ENCODE data around the gene HEATR9. TPM values are rescaled to one million over a fixed set of nuclear protein-coding genes. Genes with fewer than 3 reads are reported as not detected.

The HEATR9 gene
- total and polyA plus RNA-seq, 4 donors: 0.08 TPM; not detected in 3

DNA sequence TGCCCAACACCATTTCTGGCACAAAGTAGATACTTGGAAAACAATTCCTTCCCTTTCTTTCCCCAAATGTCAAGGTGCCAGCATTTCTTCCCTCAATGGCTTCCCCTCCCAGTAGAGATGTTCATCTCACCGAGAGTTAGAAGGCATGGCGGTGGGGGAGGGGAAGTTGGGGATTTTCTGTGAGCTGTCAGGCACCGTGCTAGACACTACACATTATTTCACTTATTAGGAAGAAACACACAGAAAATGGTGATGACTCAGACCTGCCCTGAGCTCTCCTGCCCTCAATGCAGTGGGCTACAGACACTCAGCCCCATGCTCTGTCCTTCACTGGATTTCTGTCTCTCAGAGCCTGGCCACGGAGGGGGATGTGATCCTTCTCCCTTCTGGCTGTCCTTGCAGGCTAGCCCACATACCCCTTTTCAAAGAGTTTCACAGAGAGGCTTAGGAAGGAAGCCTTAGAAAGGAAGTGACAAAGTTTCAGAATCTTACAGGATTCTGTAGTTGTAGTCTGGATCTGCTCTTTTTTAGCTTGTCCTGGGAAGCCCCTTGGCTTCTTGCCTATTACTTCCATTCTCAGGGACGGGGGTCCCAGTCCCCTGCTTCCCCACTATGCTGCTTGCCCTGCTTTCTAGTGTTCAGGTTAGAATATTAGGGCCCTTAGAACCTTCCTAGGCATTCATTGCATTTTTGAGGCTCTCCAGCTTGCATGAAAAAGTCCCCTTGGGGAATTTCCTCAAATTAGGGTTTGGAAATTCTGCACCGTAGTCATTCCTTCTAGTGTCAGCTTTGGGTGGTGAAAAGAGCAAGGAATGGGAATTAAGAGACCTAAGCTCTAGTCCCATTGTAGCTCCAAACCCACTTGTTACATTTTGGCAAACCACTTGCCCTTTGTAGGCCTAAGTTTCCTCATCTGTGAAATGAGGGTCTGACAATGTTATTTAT is 23.7 kb upstream of the HEATR9 start:
- Histone ChIP-seq H3K9me3 (ENCODE audit: control insufficient read depth in 4 of 4, low read length in 3 of 4) (no peaks in the 10 kb centered on the region), H3K27me3 (ENCODE audit: control insufficient read depth in 4 of 4, insufficient read depth in 4 of 4, low read length in 3 of 4) (no peaks in the 10 kb centered on the region), H3K4me1 (ENCODE audit: control insufficient read depth in 4 of 4, insufficient read depth in 4 of 4, low read length in 3 of 4) (peaks cover 0 to 6% (median 1%) of the 10 kb centered on the region in 4 donors), H3K4me3 (ENCODE audit: low read depth in 1 of 3, low read length in 3 of 3) (no peak overlapping the region), H3K9ac (ENCODE audit: low read depth in 1 of 2, low read length in 2 of 2) (no peak overlapping the region), H3K36me3 (ENCODE audit: control insufficient read depth in 4 of 4, insufficient read depth in 3 of 4, low read depth in 1 of 4, low read length in 3 of 4) (no peaks in the 10 kb centered on the region), H3K27ac (ENCODE audit: low read depth in 1 of 2, low read length in 2 of 2) (no peak overlapping the region)
- TF ChIP-seq CTCF (IDR thresholded peaks at IDR 0.05; ENCODE audit: low read depth, low read length, missing input control) (no peak), FOXA2 (IDR thresholded peaks at IDR 0.05) (no peak), GABPA (IDR thresholded peaks at IDR 0.05 in 1 of 2, conservative IDR thresholded peaks at IDR 0.05 in 1 of 2) (no peak)
- TF ChIP-seq, protein P1, sequence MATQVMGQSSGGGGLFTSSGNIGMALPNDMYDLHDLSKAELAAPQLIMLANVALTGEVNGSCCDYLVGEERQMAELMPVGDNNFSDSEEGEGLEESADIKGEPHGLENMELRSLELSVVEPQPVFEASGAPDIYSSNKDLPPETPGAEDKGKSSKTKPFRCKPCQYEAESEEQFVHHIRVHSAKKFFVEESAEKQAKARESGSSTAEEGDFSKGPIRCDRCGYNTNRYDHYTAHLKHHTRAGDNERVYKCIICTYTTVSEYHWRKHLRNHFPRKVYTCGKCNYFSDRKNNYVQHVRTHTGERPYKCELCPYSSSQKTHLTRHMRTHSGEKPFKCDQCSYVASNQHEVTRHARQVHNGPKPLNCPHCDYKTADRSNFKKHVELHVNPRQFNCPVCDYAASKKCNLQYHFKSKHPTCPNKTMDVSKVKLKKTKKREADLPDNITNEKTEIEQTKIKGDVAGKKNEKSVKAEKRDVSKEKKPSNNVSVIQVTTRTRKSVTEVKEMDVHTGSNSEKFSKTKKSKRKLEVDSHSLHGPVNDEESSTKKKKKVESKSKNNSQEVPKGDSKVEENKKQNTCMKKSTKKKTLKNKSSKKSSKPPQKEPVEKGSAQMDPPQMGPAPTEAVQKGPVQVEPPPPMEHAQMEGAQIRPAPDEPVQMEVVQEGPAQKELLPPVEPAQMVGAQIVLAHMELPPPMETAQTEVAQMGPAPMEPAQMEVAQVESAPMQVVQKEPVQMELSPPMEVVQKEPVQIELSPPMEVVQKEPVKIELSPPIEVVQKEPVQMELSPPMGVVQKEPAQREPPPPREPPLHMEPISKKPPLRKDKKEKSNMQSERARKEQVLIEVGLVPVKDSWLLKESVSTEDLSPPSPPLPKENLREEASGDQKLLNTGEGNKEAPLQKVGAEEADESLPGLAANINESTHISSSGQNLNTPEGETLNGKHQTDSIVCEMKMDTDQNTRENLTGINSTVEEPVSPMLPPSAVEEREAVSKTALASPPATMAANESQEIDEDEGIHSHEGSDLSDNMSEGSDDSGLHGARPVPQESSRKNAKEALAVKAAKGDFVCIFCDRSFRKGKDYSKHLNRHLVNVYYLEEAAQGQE (IDR thresholded peaks at IDR 0.05): no peak
- 71% methylated on average over 6 of the region's 6 CpGs for WGBS
- DNase-seq (ENCODE audit: low spot score): no peak

GRCh38 chr17:35891269-35891668 is 22.6 kb upstream of the HEATR9 start:
- Histone ChIP-seq H3K9ac (ENCODE audit: low read depth in 1 of 2, low read length in 2 of 2) (no peak overlapping the region), H3K4me1 (ENCODE audit: control insufficient read depth in 4 of 4, insufficient read depth in 4 of 4, low read length in 3 of 4) (peaks cover 0 to 6% (median 1%) of the 10 kb centered on the region in 4 donors), H3K27me3 (ENCODE audit: control insufficient read depth in 4 of 4, insufficient read depth in 4 of 4, low read length in 3 of 4) (no peaks in the 10 kb centered on the region), H3K9me3 (ENCODE audit: control insufficient read depth in 4 of 4, low read length in 3 of 4) (no peaks in the 10 kb centered on the region), H3K27ac (ENCODE audit: low read depth in 1 of 2, low read length in 2 of 2) (no peak overlapping the region), H3K36me3 (ENCODE audit: control insufficient read depth in 4 of 4, insufficient read depth in 3 of 4, low read depth in 1 of 4, low read length in 3 of 4) (no peaks in the 10 kb centered on the region), H3K4me3 (ENCODE audit: low read depth in 1 of 3, low read length in 3 of 3) (no peak overlapping the region)
- no peak for DNase-seq (ENCODE audit: low spot score)
- WGBS: 88% methylated on average over 4 of the region's 4 CpGs
- TF ChIP-seq, protein P2, sequence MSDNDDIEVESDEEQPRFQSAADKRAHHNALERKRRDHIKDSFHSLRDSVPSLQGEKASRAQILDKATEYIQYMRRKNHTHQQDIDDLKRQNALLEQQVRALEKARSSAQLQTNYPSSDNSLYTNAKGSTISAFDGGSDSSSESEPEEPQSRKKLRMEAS (IDR thresholded peaks at IDR 0.05): no peak
- TF ChIP-seq, protein P3, sequence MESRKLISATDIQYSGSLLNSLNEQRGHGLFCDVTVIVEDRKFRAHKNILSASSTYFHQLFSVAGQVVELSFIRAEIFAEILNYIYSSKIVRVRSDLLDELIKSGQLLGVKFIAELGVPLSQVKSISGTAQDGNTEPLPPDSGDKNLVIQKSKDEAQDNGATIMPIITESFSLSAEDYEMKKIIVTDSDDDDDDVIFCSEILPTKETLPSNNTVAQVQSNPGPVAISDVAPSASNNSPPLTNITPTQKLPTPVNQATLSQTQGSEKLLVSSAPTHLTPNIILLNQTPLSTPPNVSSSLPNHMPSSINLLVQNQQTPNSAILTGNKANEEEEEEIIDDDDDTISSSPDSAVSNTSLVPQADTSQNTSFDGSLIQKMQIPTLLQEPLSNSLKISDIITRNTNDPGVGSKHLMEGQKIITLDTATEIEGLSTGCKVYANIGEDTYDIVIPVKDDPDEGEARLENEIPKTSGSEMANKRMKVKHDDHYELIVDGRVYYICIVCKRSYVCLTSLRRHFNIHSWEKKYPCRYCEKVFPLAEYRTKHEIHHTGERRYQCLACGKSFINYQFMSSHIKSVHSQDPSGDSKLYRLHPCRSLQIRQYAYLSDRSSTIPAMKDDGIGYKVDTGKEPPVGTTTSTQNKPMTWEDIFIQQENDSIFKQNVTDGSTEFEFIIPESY (IDR thresholded peaks at IDR 0.05): no peak
- TF ChIP-seq NR2F2 (IDR thresholded peaks at IDR 0.05): no peak
- TF ChIP-seq TAF1 (conservative IDR thresholded peaks at IDR 0.05): no peak
- TF ChIP-seq GABPA (IDR thresholded peaks at IDR 0.05 in 1 of 2, conservative IDR thresholded peaks at IDR 0.05 in 1 of 2): no peak
- no peak for TF ChIP-seq YY1 (IDR thresholded peaks at IDR 0.05)
- TF ChIP-seq ATF3 (IDR thresholded peaks at IDR 0.05): no peak
- no peak for TF ChIP-seq EGR1 (IDR thresholded peaks at IDR 0.05; ENCODE audit: low read depth in 2 of 2)
- TF ChIP-seq FOXA2 (IDR thresholded peaks at IDR 0.05): no peak
